Activated CD8-positive, alpha-beta memory T cell treated with anti-CD3 and anti-CD28 coated beads for 24 hours (primary cell): ENCODE results near the gene ATG7.

Experiments
- DNase-seq: peaks from one replicate; pipeline ENCODE4 v3.0.0-alpha.2; 2020

The ATG7 gene

DNA sequence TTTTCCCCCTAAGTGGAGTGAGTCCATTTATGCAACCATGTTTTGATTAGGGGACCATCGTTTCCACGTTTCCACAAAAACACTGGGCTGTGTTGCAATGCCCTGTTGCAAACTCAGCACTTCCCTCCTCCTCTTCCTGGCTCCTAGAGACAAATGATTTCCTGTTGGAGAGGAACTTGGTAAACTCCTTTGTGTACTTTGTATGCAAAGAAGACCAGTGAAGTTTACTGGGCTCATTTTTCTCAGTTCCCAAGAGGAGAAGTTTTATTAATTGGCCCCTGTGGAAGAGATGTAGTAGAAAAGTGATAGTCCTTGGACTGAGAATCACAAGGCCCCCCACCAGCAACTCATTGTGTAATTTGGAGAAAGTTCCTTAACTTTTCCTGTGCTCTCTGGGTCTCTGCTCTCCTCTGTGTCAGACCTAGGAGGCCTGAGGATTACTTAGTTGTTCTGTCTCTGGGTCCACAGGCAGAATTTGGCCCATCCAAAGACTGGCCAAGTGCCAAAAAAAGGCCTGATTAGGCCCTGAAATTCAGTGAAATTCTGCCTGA, 95.0 kb downstream of the ATG7 start:
- no peak for DNase-seq

DNA sequence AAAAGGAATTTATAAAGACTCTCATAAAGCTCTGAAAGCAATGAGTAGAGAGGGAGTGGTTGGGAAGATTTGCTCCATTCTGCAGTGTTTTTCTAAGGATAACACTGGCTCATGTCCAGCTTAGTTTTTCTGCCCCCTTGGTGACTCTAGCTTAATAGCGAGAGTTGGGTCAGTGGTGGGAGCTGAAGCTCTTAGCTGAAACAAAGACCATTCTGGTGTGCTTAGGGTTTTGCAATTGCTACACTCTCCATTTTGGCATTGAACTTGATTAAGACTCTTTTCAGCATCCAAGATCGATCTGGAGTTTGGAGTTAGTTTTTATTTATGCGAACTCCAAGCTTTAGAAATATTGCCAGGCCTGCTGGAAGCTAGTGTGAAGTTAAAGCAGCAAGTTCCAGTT, 98.0 kb downstream of the ATG7 start:
- DNase-seq = no peak

DNA sequence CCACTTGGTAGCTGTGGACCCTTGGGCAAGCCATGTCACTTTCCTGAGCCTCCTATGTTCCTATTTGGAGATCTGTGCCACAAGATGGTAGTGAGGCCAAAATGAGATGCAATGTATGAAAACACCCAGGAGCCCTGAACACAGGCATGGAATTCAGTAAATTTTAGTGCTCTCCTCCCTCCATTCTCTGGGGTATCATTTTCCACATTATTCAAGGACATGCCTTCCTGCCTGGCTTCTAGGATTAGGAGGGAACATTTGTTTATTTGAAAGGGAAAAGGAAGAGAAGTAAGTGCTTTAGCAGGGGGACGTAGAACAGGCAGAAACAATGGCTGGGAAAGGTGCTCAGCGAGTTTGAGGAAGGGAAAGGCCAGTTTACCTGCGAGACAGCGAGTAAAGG, 98.8 kb downstream of the ATG7 start:
- DNase-seq = no peak

DNA sequence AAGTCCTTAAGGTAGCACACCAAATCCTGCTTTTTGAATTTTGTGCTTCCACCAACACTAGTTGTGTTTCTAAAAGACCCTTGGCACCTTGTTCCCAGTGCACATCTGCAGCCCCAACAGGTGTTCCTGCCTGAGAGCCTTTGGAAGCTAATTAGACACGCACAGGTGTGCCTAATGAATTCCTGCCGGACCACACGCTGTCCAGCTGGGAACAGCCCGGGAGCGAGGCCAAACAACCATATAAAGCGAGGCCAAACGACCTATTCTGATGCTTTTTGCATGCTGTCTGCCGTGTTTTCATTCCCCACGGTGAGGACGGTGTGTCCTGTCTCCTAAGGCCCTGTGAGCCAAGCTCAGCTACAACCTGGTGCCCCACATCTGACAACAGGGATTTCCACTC, 99.5 kb downstream of the ATG7 start:
- no peak for DNase-seq

DNA sequence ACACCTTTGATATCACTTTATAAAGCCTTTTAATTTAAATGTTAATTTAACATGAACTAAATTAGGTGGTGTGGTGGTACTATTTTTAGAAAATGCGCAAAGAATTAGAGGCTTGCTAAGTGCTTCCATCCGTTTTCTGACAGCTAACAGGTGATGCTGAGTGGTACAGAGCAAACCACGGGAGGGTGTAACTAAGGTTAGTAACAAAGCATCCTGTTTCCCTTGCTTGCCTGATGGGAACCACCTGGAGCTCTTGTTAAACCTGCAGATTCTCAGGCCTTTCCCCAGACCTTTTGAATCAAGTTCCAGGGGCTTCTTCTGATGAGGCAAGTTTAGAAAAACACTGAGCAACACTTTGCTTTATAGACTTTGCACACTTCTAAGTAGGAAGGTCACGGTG, 101.0 kb downstream of the ATG7 start:
- DNase-seq = no peak

DNA sequence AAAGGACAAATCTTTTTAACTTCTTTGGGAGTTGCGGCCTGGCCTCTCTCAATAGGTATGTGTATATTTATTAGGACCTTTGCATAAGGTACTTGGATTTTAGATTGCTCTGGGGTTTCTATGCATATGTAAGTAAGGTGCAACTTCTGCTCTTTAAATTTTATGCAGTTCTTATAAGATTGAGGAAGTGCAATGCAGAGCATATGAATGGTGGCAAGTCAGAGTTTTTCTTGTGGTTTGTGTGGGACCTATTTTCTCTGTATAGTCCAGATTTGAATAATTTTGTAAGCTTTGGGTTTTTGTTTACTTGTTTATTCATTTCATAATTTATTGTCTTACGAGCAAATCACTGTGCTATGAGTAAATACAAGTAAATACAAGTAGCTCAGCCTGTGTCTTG, 101.5 kb downstream of the ATG7 start:
- no peak for DNase-seq

DNA sequence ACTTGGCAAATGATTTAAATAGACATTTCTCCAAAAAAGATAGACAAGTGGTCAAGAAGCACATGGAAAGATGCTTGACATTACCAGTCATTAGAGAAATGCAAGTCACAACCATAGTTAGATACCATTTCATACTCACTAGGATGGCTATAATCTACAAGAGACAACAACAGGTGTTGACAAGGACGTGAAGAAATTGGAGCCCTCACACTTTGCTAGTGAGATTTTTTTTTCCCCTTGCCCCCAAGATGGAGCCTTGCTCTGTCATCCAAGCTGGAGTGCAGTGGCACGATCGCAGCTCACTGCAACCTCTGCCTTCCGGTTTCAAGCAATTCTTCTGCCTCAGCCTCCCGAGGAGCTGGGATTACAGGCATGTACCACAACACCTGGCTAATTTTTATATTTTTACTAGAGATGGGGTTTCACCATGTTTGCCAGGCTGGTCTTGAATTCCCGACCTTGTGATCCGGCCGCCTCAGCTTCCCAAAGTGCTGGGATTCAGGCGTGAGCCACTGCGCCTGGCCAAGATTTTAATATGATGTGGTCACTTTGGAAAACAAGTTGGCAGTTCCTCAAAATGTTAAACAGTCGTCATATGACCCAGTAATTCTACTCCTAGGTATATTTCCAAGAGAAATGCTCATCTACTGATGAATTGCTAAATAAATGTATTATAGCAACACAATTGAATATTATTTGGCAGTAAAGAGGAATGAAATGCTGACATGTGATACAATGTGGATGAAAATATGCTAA, 103.3 kb downstream of the ATG7 start:
- no peak for DNase-seq

DNA sequence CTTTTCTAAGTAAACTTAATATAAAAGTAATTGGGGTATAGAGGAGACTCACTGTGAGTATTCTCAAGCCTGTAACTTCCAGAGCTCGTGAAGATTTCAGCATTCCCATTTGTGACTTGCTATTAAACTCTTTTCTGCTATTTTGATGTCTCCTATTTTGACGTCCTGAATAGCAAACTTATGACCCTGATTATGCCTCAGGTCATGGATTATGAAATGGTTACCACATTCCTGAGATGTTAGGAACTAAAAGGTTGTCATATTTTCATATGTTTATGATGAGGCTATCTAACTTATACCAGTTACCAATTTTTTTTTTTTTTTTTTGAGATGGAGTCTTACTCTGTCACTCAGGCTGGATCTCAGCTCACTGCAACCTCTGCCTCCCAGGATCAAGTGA, 105.5 kb downstream of the ATG7 start:
- no peak for DNase-seq

DNA sequence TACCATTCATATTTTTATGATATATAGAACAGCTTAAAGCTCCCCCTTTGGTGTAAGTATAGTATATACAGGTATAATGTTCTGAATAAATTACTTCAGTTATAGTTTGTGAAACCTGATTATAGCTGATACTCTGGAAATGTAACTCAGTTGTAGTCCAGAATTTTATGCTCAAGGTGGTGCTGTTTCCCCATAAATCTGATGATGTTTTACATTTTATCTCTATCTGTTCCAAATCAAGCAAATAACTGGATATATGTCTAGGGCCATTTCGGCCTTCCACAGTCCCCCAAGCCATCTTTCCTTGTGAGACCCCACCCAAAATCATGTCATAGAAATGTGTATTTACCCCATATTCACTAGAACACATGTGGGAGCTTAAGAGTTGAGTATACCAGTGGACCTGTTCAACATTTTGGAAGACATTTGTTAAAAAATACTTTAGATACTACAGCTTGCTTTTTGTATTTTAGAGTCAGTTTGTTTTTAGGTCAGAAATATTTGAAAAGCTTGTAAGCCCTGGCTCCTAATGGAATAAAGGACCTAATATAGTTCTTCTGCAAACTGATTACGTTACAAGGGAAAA, 107.1 kb downstream of the ATG7 start:
- DNase-seq = no peak

DNA sequence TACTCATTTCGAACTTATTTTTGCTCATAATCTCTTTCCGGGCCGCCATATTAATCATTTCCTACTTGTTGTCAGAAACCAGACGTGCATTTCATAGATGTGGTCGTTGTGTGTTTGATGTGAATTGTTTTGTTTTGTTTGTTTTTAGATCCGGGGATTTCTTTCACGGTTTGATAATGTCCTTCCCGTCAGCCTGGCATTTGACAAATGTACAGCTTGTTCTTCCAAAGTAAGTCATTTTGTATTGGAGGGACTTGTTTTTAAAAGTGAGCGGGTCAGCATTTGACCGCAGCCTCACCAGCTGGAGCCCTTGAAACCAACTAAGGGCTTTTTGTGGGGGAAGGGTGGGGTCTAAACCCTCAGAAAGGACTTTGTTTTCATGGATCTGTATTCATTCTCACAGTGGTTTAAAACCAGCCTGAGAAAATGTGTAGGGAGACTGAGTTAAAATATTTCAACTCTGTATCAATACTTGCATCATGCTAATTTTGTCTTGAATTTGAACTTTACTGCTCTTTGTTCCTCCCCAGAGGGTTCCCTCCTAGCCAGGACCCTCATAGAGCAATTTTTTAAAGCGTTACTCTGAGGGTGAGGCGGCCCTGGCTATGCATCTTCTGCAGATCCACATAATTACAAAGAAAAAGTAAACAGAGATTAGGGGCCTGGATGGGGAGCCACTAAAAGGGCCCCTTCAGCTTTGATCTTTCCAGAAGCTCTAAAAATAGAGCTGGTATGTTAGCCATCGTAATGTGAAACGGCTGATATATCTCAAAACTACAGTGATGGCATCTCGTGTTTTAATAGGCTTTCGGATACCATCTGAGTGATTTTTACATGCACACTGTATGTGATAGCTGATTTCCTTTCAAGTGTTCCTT, 107.9 kb downstream of the ATG7 start:
- DNase-seq = no peak

DNA sequence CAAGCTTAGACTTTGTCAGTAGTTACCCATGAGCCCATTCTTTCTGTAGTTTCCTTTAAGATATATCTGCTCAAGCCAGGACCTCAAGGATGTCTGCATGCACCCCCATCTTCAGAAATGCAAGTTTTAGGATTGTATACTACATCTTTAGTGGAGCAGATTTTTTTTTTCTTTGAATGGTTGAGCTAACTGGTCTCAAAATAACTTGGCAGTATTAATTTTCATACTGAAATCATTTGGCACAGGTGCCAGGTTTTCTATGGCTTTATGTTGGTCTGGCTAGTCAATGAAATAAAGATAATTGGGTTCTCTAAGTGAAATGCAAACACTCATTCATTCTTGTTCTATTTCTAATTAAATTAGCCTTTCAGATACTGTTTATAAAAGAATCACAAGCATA, 108.9 kb downstream of the ATG7 start:
- DNase-seq = no peak

DNA sequence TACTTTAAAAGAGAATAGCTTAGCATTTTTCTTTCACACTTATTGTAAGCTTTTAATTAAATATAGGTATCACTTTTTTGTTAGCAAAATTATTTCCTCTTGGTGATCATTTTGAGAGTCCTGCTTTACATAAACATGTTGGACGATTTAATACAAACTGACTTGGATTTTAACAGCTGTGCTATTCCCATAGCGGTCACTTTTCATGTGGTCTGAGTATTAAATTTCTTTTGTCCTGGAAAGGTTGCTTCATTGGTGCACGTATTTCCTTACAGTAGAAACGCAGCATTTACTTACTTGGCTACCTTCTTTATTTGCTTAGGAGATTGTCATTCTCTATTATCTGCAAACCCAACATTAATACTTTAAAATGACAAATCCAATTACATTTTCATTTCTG, 109.4 kb downstream of the ATG7 start:
- DNase-seq = no peak

DNA sequence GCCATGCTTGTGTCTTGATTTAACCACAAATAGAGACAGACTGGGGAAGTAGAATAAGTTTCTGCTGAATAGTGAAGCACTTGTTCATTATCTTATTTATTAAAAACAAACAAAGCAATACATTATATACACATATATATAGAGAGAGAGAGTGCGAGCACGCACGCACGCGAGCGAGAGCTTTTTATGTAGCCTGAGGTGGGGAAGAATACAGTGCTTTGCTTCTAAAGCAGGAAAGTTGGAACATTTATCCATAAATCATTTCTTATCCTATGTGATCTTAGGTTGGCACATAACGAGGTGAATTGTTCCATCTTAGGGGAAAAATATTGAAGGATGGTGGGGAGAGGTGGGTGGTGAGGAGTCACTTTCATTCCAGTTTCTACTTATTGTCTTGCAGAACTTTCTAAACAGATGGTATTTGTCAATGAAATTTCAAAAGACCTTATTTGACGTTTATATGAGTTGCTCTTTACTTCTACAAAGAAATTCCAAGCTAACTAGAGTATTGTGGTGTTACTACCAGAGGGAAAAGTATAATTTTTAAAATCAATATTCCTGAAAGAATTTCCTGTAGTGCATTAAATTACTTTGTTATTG, 110.0 kb downstream of the ATG7 start:
- DNase-seq = no peak

DNA sequence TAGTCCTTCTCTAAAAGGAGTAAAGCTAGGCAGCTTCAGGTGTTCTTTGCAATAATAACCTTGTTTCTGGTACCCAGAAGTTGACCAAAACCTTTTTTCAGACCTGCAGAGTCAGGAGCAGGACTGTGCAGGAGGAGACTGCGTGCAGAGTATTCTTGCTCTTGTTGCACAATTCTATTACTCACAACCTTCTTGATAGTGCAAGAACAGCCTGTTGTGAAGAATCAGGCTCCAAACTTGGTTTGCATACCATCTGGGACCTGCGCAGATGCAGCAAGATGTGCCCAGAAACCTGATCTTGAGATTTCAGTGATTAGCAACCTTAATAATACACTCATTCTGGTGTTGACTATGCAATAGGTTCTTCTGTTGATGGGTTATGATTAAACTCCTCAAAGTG, 111.9 kb downstream of the ATG7 start:
- no peak for DNase-seq

DNA sequence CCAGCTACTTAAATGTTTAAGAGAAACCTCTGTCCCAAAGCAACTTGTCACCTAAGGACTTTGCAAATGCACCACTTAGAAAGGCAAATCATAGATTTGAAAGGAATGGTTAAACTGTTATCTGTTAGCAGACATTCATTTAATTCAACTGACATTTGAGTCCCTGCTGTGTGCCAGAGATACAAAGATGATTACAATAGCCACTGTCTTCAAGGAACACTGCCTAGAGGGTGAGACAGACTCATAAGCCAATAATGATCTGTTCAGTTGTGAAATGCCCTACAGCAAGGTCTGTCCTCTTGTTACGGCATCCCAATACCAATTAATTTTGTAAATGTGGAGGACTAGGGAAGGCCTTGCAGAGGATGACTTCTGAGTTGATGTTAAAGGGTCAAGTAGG, 113.1 kb downstream of the ATG7 start:
- no peak for DNase-seq

DNA sequence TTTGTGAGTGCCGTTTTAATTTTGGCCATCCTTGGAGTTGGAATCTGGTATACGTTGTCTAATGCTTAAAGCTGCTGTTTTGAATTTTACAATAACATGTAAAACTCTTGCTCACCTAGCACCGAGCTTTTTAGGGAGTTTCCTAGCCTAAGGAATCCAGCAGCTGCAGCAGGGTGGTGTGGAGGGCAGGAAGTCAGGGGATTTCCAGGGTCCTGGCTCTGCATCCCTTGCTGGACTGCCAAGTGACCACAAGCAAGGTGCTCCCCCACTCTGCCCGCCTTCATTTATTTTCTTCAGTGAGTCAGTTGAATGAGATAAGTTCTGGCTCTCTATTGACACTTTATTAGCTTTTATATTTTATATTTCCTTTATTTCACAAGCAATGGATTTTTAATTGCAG, 113.7 kb downstream of the ATG7 start:
- DNase-seq = no peak

DNA sequence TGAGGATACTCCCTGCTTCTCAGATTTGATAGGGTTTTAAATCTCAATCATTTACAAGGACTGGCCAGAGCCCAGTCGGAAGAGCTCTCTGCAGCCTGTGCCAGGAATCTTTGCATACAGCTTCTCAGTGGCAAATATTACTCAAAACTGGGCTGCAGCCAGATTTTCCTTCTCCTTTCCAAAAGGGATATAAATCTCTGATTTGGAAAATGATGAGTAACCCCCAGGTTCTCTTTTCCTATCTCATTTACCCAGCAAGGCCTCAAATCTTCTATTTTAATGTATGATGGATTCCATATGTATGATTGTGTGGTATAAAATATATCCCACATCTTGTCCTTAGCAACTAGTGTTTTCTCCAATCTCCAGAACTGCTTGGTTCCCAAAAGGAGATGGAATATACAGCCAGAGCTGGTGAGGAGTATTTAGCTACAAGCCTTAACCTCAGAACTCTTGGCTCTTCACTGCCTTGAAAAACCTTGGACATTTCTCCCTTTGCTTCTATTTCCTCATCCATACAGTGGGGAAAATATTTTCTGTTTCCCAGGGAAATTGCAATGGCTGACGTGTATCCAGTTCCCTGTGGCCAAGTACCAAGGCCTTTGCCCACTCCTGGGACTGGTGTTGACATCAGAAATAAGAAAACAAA, 114.4 kb downstream of the ATG7 start:
- no peak for DNase-seq

DNA sequence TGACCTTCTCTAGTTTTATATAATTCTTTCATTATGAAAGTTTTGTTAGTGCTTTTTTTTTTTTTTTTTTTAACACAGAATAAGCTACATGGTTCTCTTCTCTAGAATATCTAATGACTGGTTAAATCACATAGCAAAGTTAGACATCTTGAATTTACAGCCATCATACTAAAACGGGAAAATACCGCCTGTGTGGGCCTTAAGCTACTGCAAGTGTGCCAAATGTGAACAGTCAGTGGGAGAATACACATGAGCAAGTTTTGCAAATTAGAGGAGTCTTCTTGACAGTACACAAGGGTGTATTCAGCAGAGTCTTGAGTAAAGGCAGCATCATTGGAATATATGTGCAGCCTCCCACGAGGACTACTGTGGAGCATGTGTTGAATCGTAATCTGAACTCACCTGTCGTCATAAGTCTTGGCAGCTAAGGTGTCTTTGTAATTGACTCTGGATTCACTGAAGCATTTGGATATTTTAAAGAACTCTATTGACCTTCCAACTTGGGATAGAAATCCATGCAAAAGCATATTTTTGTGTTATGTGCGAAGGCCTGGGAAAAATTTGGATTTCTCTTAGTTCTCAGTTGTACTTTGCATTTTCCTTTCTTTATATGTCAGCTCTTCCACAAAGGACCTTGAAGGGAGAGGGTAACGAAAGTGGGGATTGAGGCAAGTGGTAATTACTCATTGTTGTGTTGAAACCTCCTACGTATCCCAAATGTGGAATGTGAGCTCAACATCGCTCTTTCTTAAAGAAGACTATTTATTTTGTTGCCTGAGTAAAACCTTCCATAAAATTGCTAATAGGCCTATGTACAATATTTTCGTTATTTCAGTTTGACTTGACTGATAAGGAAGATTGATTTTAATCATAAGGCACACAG, 117.4 kb downstream of the ATG7 start:
- no peak for DNase-seq

DNA sequence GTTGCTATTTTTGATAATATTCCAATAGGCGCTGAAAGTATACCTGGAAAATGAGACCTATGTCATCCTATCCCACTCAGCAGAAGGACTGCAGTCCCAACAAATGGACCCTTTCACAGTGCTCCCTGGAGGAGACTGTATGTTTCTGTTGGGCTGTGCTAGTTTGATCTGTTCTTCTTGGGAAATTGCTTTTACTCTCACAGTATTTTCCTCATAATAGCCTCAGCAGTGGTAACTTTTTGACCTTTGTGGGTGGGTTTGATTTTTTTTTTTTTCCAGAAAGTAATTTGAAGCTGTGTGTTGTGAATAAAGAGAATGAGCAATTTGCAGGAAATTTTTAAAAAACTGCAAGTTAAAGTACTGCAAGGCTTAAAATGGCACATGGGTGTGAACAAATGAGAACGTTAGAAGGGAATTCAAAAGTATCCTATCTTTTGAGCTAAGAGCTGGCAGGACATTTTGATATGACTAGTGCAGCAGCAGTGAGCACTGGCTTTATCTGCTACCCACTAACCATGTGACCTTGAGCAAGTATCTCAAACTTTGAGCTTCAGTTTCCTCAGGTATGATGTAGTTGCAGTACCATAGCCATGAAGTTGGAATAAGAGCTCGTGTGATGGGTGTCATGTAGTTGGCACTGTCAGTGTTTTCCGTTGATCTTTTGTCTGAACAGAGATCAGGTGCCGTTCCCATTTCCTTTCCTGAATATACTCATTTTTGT, 118.4 kb downstream of the ATG7 start:
- DNase-seq = no peak

DNA sequence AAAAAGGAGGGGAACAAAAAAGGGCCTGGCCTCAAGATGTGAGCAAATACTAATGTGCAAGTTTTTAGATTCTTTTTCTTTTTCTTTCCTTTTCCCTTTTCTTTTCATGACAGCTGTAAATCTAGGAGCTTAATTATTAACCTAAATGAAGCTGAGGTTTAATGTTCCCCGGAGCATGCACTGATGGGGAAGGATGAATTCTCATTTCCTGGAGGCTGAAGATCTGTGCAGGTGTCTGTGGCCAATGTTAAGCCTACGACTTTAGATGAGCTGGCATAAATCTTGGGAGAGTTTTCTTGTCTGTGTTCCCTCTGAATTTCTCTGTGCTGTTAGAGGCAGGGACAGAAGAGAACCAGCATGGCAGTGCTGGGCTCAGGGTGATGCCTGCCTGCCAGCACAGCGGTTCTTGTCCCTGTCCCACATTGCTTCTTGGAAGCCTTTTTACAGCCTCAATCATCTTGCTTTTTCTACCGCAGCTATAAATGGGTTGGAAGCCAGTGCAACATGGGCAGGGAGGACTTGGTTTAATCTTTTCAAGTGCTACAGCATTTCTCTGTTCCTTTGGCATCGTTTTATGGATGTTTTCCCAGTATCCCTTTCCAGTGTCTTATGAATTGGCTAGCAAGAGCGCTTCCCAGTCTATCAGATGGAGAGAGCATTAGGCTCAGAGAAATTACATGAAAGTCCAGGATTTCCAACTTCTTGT, 119.1 kb downstream of the ATG7 start:
- no peak for DNase-seq
